Lower leg skin (tissue), 3 donors: ENCODE results near the gene CACNA1G.

ENCODE experiments used
- POLR2A ChIP-seq, 2 donors: fragments of 450-650 bp; IDR thresholded peaks; one replicate each; pipeline ENCODE4 v1.6.1; 2016 to 2017; ENCODE audit warnings: antibody characterized with exemption in 2 of 2, mild to moderate bottlenecking in 1 of 2, moderate library complexity in 1 of 2
- TF ChIP-seq, protein P1 (sequence below), 3 donors: fragments of 450-650 bp; IDR thresholded peaks; one replicate each; pipeline ENCODE4 v1.5.1; 2016; ENCODE audit warnings: antibody characterized with exemption in 3 of 3, mild to moderate bottlenecking in 3 of 3, moderate library complexity in 2 of 3

DNA sequence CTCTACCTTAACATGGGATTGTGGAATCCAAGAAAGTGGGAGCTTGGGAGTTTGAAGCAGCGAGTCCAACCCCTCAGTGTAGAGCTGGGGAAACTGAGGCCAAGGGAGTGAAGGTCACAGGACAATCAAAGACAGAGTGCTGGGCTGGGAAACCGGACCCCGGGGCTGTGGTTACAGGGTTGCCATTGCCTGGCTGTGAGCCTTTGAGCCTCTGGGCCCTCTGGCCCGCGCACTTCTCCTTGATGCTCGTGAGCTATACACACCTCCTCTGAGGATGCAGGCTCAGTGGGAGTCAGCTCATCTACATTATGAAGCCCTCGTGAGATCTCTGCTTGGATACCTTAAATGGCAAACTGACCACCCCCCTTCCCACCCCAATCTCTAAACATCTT lies 76.3 kb downstream of the CACNA1G start:
- TF ChIP-seq, protein P1, sequence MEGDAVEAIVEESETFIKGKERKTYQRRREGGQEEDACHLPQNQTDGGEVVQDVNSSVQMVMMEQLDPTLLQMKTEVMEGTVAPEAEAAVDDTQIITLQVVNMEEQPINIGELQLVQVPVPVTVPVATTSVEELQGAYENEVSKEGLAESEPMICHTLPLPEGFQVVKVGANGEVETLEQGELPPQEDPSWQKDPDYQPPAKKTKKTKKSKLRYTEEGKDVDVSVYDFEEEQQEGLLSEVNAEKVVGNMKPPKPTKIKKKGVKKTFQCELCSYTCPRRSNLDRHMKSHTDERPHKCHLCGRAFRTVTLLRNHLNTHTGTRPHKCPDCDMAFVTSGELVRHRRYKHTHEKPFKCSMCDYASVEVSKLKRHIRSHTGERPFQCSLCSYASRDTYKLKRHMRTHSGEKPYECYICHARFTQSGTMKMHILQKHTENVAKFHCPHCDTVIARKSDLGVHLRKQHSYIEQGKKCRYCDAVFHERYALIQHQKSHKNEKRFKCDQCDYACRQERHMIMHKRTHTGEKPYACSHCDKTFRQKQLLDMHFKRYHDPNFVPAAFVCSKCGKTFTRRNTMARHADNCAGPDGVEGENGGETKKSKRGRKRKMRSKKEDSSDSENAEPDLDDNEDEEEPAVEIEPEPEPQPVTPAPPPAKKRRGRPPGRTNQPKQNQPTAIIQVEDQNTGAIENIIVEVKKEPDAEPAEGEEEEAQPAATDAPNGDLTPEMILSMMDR (IDR thresholded peaks at IDR 0.05), result no peak
- no peak for TF ChIP-seq POLR2A (IDR thresholded peaks at IDR 0.05)
